ENCODE results near the gene GNPTAB. TPM values are rescaled to one million over a fixed set of nuclear protein-coding genes. Genes with fewer than 3 reads are reported as not detected.

The GNPTAB gene
- total and polyA plus RNA-seq, 7 donors, result 12.0 to 42.2 (median 25.4) TPM

GRCh38 chr12:101795013-101795412 lies 35.7 kb downstream of the GNPTAB start:
- no peak overlapping the region for H3K27ac ChIP-seq
- intact Hi-C loops (cut with DNase I), result no loop called here
- no peak for DNase-seq
- no peaks in the 10 kb centered on the region for H3K9me3 ChIP-seq
- peaks cover 0 to 7% (median 0%) of the 10 kb centered on the region in 4 donors for H3K36me3 ChIP-seq
- H3K4me3 ChIP-seq, result no peak overlapping the region
- no peaks in the 10 kb centered on the region for H3K4me1 ChIP-seq
- 66 to 92% methylated on average over 1 of the region's 1 CpG for WGBS, 2 donors
- no peaks in the 10 kb centered on the region for H3K27me3 ChIP-seq
- TF ChIP-seq CTCF (IDR thresholded peaks at IDR 0.05), result no peak
- no peak for TF ChIP-seq POLR2A (IDR thresholded peaks at IDR 0.05)
- no peak for TF ChIP-seq EP300 (IDR thresholded peaks at IDR 0.05)
- no peak for TF ChIP-seq POLR2AphosphoS5 (IDR thresholded peaks at IDR 0.05)

GRCh38 chr12:101794574-101794973 lies 36.2 kb downstream of the GNPTAB start:
- Histone ChIP-seq H3K9me3 (no peaks in the 10 kb centered on the region), H3K27ac (no peak overlapping the region), H3K4me3 (no peak overlapping the region), H3K4me1 (no peaks in the 10 kb centered on the region), H3K36me3 (peaks cover 0 to 7% (median 1%) of the 10 kb centered on the region in 4 donors), H3K27me3 (no peaks in the 10 kb centered on the region)
- 91 to 92% methylated on average over 2 of the region's 2 CpGs for WGBS, 2 donors
- no peak for DNase-seq
- TF ChIP-seq EP300 (IDR thresholded peaks at IDR 0.05) (no peak), POLR2A (IDR thresholded peaks at IDR 0.05) (no peak), POLR2AphosphoS5 (IDR thresholded peaks at IDR 0.05) (no peak), CTCF (IDR thresholded peaks at IDR 0.05) (no peak)
- intact Hi-C loops (cut with DNase I), result loop anchor here (5.0 kb wide), 1 partner anchor 38 kb away; the partner anchor contains the start of gene GNPTAB

- H3K36me3 ChIP-seq, result peaks cover 0 to 7% (median 2%) of the 10 kb centered on the region in 4 donors
- no peak for DNase-seq
- no peak overlapping the region for H3K4me3 ChIP-seq
- intact Hi-C loops (cut with DNase I), result loop anchor here (5.0 kb wide), 1 partner anchor 39 kb away; the partner anchor contains the start of gene GNPTAB
- H3K27me3 ChIP-seq, result no peaks in the 10 kb centered on the region
- H3K27ac ChIP-seq, result no peak overlapping the region
- H3K9me3 ChIP-seq, result no peaks in the 10 kb centered on the region
- TF ChIP-seq POLR2A (IDR thresholded peaks at IDR 0.05) (no peak), EP300 (IDR thresholded peaks at IDR 0.05) (no peak), POLR2AphosphoS5 (IDR thresholded peaks at IDR 0.05) (no peak), CTCF (IDR thresholded peaks at IDR 0.05) (no peak)
- H3K4me1 ChIP-seq, result no peaks in the 10 kb centered on the region
- WGBS, 2 donors, result 68 to 72% methylated on average over 1 of the region's 1 CpG
Measured at GRCh38 chr12:101793401-101793800, 37.4 kb downstream of the GNPTAB start.

- H3K36me3 ChIP-seq, result peaks cover 0 to 12% (median 2%) of the 10 kb centered on the region in 4 donors
- WGBS, 2 donors, result 75 to 88% methylated on average over 6 of the region's 6 CpGs
- TF ChIP-seq CTCF (IDR thresholded peaks at IDR 0.05) (peak; percentile 8 to 33 (median 11)), POLR2A (IDR thresholded peaks at IDR 0.05) (no peak)
- intact Hi-C loops (cut with DNase I), result loop anchor here (5.0 kb wide), 1 partner anchor 40 kb away; the partner anchor contains the start of gene GNPTAB
- H3K27me3 ChIP-seq, result no peaks in the 10 kb centered on the region
- no peak overlapping the region for H3K27ac ChIP-seq
- no peak overlapping the region for H3K4me3 ChIP-seq
- H3K9me3 ChIP-seq, result no peaks in the 10 kb centered on the region
- H3K4me1 ChIP-seq, result no peaks in the 10 kb centered on the region
- no peak for DNase-seq
Measured at GRCh38 chr12:101792046-101792931, 38.5 kb downstream of the GNPTAB start.

Data from sigmoid colon (tissue), 7 donors.